MM.1S (cell line): ENCODE measurements around the gene SFMBT2.

ENCODE experiments used
- DNase-seq: peaks from one replicate; pipeline ENCODE4 v3.0.0-alpha.2; 2015
- H2AFZ ChIP-seq: fragments of 300-600 bp; sonication (generic); 2 replicates; pipeline ENCODE4 v1.6.0; 2016; ENCODE audit warnings: antibody characterized with exemption, low read length
- H3F3A ChIP-seq: fragments of 300-600 bp; sonication (generic); 2 replicates; pipeline ENCODE4 v1.6.1; 2016; ENCODE audit warnings: mild to moderate bottlenecking, antibody characterized with exemption, low read length, moderate library complexity, mixed read lengths; ENCODE audit not compliant: insufficient read depth
- H3K27ac ChIP-seq: fragments of 300-600 bp; sonication (generic); 2 replicates; pipeline ENCODE4 v1.5.1; 2016; ENCODE audit warnings: mild to moderate bottlenecking, low read length
- H3K27me3 ChIP-seq: fragments of 300-600 bp; sonication (generic); replicated peaks from 2 replicates; pipeline ENCODE4 v1.6.0; 2016; ENCODE audit warnings: low read length; ENCODE audit not compliant: insufficient read depth
- H3K36me3 ChIP-seq: fragments of 300-600 bp; sonication (generic); replicated peaks from 2 replicates; pipeline ENCODE4 v1.6.1; 2016; ENCODE audit warnings: mild to moderate bottlenecking, low read length, mixed read lengths; ENCODE audit not compliant: insufficient read depth
- H3K4me1 ChIP-seq: fragments of 300-600 bp; sonication (generic); 2 replicates; pipeline ENCODE4 v1.6.1; 2016; ENCODE audit warnings: low read length, mixed read lengths
- H3K4me2 ChIP-seq: fragments of 300-600 bp; sonication (generic); 2 replicates; pipeline ENCODE4 v1.6.0; 2016; ENCODE audit warnings: low read depth, low read length
- H3K4me3 ChIP-seq: fragments of 300-600 bp; sonication (generic); 2 replicates; pipeline ENCODE4 v1.5.1; 2016; ENCODE audit warnings: low read length, mixed read lengths
- H3K79me2 ChIP-seq: fragments of 300-600 bp; sonication (generic); 2 replicates; pipeline ENCODE4 v1.6.1; 2016; ENCODE audit warnings: mixed run types, low read length, mixed read lengths
- H3K9ac ChIP-seq: fragments of 300-600 bp; sonication (generic); 2 replicates; pipeline ENCODE4 v1.6.1; 2016; ENCODE audit warnings: low read length, mixed read lengths
- H3K9me2 ChIP-seq: fragments of 300-600 bp; sonication (generic); replicated peaks from 2 replicates; pipeline ENCODE4 v1.6.1; 2016; ENCODE audit warnings: mild to moderate bottlenecking, low read length, mixed read lengths; ENCODE audit not compliant: insufficient read depth
- H3K9me3 ChIP-seq: fragments of 300-600 bp; sonication (generic); replicated peaks from 2 replicates; pipeline ENCODE4 v1.6.1; 2016; ENCODE audit warnings: mild to moderate bottlenecking, low read length, mixed read lengths; ENCODE audit not compliant: insufficient read depth
- H4K20me1 ChIP-seq: fragments of 300-600 bp; sonication (generic); 2 replicates; pipeline ENCODE4 v1.6.1; 2016; ENCODE audit warnings: mild to moderate bottlenecking, low read length, moderate library complexity, mixed read lengths; ENCODE audit not compliant: insufficient read depth
- CTCF ChIP-seq: fragments of 300-600 bp; sonication (generic); IDR thresholded peaks from 2 replicates; pipeline ENCODE4 v1.5.1; 2016; ENCODE audit warnings: antibody characterized with exemption, low read length, mixed read lengths
- EZH2 ChIP-seq: fragments of 300-600 bp; sonication (generic); optimal IDR thresholded peaks from 2 replicates; pipeline ENCODE3; 2017; ENCODE audit warnings: low read depth, mild to moderate bottlenecking, antibody characterized with exemption, low read length, mixed read lengths
- EZH2phosphoT487 ChIP-seq: fragments of 300-600 bp; sonication (generic); IDR thresholded peaks from 2 replicates; pipeline ENCODE4 v1.6.1; 2018; ENCODE audit warnings: antibody characterized with exemption, low read length

SFMBT2 gene

GRCh38 chr10:7318836-7319235 lies 92.0 kb downstream of the SFMBT2 start:
- Histone ChIP-seq H3K4me2 (no peak overlapping the region), H3K9me3 (no peaks in the 10 kb centered on the region), H3K9me2 (no peaks in the 10 kb centered on the region), H3K4me1 (no peaks in the 10 kb centered on the region), H4K20me1 (peaks cover 43% of the 10 kb centered on the region), H3K27me3 (no peaks in the 10 kb centered on the region), H2AFZ (no peak overlapping the region), H3F3A (no peaks in the 10 kb centered on the region), H3K36me3 (0 out of 2 replicates have a peak, but pooled peaks cover 4% of the 10 kb centered on the region), H3K79me2 (peaks cover 99% of the 10 kb centered on the region), H3K4me3 (no peak overlapping the region), H3K27ac (no peak overlapping the region), H3K9ac (no peak overlapping the region)
- no peak for DNase-seq
- TF ChIP-seq EZH2phosphoT487 (no peak), EZH2 (no peak), CTCF (no peak)

- Histone ChIP-seq H3K36me3 (0 out of 2 replicates have a peak, but pooled peaks cover 4% of the 10 kb centered on the region), H3K79me2 (peaks cover 99% of the 10 kb centered on the region), H3K4me1 (no peaks in the 10 kb centered on the region), H3K9me3 (no peaks in the 10 kb centered on the region), H3K27me3 (no peaks in the 10 kb centered on the region), H3K4me2 (no peak overlapping the region), H3K9me2 (no peaks in the 10 kb centered on the region), H3K27ac (no peak overlapping the region), H4K20me1 (peaks cover 43% of the 10 kb centered on the region), H2AFZ (no peak overlapping the region), H3K4me3 (no peak overlapping the region), H3K9ac (no peak overlapping the region), H3F3A (no peaks in the 10 kb centered on the region)
- TF ChIP-seq CTCF (no peak), EZH2 (no peak), EZH2phosphoT487 (no peak)
- no peak for DNase-seq
Measured at GRCh38 chr10:7317786-7318446, 92.9 kb downstream of the SFMBT2 start.

GRCh38 chr10:7316839-7317238 lies 94.0 kb downstream of the SFMBT2 start:
- Histone ChIP-seq H3F3A (no peaks in the 10 kb centered on the region), H3K9me3 (no peaks in the 10 kb centered on the region), H3K36me3 (0 out of 2 replicates have a peak, but pooled peaks cover 4% of the 10 kb centered on the region), H3K79me2 (peaks cover 99% of the 10 kb centered on the region), H3K9me2 (no peaks in the 10 kb centered on the region), H3K4me3 (no peak overlapping the region), H3K4me2 (no peak overlapping the region), H3K27me3 (no peaks in the 10 kb centered on the region), H2AFZ (no peak overlapping the region), H4K20me1 (peaks cover 50% of the 10 kb centered on the region), H3K9ac (no peak overlapping the region), H3K4me1 (no peaks in the 10 kb centered on the region), H3K27ac (no peak overlapping the region)
- TF ChIP-seq EZH2phosphoT487 (no peak), EZH2 (no peak), CTCF (no peak)
- DNase-seq: no peak
